C4-2B (cell line): ENCODE data around the gene SF3B6.

ENCODE experiments used
- ZFX ChIP-seq: fragments of 450-650 bp; IDR thresholded peaks from 2 replicates; pipeline ENCODE4 v1.6.1; 2017
- TF ChIP-seq, protein P1 (sequence below): fragments of 450-650 bp; conservative IDR thresholded peaks from 2 replicates; pipeline ENCODE4 v1.5.1; 2017; ENCODE audit warnings: mild to moderate bottlenecking

- TF ChIP-seq, protein P1, sequence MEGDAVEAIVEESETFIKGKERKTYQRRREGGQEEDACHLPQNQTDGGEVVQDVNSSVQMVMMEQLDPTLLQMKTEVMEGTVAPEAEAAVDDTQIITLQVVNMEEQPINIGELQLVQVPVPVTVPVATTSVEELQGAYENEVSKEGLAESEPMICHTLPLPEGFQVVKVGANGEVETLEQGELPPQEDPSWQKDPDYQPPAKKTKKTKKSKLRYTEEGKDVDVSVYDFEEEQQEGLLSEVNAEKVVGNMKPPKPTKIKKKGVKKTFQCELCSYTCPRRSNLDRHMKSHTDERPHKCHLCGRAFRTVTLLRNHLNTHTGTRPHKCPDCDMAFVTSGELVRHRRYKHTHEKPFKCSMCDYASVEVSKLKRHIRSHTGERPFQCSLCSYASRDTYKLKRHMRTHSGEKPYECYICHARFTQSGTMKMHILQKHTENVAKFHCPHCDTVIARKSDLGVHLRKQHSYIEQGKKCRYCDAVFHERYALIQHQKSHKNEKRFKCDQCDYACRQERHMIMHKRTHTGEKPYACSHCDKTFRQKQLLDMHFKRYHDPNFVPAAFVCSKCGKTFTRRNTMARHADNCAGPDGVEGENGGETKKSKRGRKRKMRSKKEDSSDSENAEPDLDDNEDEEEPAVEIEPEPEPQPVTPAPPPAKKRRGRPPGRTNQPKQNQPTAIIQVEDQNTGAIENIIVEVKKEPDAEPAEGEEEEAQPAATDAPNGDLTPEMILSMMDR, result no peak
- TF ChIP-seq ZFX, result no peak
These were observed 867 bp downstream of the SF3B6 start for GRCh38 chr2:24075259-24075658.
